ENCODE data around the gene HACL1.

DNA sequence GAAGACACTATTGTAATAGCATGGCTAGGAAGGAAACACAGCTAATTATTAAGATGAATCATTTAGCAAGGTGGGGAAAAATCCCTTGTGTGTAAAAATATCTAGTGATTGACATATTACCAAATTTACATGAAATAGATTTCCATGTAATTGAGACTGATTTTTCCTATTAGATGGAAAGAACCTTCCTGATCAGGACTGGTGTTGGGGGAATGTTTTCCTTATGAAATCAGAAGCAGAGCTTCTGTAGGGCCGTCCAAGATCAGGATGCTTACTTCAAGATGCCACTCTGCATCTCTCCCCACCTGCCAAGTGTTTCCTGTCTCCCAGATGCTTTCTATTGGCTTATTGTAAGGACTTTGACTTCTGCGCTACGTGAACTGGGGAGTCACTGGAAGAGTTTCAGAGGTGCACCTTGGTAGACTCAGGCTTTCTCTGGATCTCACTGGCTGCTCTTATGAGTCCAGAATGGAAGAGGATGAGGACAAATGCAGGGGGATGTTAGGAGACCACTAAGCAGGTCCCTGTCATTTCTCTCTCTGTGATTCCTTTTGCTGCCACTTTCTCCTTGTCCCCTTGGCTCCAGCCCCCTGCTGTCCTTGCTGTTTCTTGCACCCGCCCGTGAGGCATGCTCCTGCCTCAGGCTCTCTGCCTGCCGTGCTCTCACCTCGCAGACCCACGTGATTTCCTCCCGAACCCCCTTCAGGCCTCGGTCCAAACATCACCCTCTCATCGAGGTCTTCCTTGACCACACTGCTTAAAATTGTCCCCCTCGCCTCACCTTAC is 30.2 kb upstream of the HACL1 start:
- TF ChIP-seq POLR2A (IDR thresholded peaks at IDR 0.05; ENCODE audit: low read length) (no peak), GATA1 (IDR thresholded peaks at IDR 0.05; ENCODE audit: low read depth, low read length) (no peak)

Data from erythroblast (primary cell).